Stimulated activated naive CD8-positive, alpha-beta T cell treated with anti-CD3 and anti-CD28 coated beads, Interleukin-15, Interleukin-2, amounts not matched to agents 100 U/mL and 50 U/mL, for 24 hours (primary cell): ENCODE measurements around the gene OR10H3.
"Not testable (repeated sequence)": the region's sequence is repeated elsewhere in the genome, so short reads cannot be mapped to it uniquely, and the experiment has no call there.

Experiments used
- ATAC-seq: fragments of 150-1000 bp; cut with Tn5 transposase; one replicate; pipeline ENCODE4 v1.10.0; 2021
- DNase-seq: peaks from one replicate; pipeline ENCODE4 v3.0.0; 2021

The OR10H3 gene

DNA sequence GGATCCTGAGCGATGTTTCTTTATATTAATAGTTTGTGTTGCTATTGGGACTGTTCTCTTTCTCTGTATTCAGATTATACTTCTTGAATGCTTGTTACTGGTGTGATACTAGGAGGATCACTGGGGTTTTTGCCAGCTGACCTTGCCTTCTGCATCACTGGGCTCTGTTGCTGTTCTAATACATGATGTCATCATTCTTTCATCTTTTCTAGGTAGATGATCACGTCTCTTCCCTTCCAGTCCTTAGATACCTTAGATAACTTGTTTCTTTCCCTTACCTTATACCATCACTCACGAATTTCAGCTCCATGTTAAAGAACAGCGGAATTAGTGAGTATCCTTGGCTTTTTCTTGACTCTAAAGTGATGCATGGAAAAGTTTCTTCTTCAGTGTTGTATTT is at the start of gene OR10H3:
OR10H3 (plus strand) TSS at position 264 of the 400 bp plus-strand sequence. CDS start 3,408 bp downstream, outside the sequence.
- no peak for DNase-seq
- ATAC-seq: no peak

DNA sequence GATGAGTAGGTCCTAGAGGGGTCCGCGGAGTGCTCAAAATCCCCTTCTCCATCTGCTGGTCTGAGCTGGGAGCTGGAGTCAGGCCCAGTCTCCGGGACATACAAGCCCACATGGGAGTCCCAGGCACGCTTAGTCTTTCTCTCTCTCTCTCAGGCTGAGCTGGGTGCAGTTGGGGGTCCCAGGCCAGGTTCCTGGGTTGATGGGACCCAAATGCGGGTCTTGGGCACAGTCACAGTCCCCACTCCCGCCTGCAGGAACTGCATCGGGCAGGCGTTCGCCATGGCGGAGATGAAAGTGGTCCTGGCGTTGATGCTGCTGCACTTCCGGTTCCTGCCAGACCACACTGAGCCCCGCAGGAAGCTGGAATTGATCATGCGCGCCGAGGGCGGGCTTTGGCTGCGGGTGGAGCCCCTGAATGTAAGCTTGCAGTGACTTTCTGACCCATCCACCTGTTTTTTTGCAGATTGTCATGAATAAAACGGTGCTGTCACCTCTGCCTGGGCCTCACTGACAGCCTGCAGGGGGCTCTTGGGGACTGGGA is 41.1 kb upstream of the OR10H3 start:
- DNase-seq (no peak), ATAC-seq (no peak)

GRCh38 chr19:15701757-15702533 is 35.8 kb upstream of the OR10H3 start:
- DNase-seq (no peak), ATAC-seq (no peak)

- peak; percentile 13 for DNase-seq
- ATAC-seq: no peak
Measured at GRCh38 chr19:15702534-15702930, 35.3 kb upstream of the OR10H3 start.

DNA sequence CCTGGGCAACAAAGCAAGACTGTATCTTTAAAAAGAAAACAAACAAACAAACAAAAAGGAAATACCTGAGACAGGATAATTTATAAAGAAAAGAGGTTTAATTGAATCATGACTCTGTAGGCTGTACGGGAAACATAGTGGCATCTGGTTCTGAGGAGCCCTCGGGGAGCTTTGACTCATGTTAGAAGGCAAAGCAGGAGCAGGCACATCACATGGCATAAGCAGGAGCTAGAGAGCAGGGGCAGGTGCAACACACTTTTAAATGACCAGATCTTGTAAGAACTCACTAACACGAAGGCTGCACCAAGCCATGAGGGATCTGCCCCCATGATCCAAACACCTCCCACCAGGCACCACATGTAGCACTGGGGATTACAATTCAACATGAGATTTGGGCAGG is 23.1 kb upstream of the OR10H3 start:
- DNase-seq: no peak
- no peak for ATAC-seq

DNA sequence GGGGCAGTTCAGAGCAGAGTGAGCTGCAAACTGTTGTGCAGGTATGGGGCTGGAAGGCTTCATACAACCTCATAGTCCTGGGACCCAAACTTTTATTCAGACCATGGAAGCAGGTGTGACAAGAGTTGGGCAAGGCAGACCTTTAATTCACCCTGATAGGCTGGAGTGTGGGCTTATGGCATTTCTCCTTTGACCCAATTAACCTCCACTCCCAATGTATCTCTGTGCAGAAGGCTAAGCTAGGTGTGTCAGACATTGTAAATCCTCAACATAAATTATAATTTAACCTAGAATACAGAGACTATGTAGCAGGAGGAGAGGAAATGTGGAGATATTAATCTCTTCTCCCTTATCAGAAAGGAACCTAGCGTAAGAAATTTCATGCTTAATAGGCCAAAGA is 22.1 kb upstream of the OR10H3 start:
- ATAC-seq (no peak), DNase-seq (no peak)

DNA sequence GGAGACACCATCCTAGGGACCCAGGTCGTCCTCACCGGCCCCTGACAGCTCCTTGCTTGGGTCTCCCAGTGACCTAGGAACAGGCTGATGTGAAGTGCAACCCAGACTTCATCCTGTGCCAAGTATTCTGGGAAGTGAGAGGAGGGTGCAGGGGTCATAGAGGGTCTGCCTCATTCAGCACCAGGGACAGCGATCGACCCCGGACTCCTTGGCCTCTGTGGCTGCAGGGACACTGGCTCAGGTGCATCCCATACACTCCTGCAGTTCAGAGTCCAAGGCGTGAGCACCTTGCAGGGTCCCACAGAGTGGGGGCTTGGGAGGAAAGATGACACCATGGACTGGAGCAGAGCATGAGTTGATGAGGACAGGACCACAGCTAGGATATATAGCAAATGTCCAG is 20.0 kb upstream of the OR10H3 start:
- DNase-seq (no peak), ATAC-seq (no peak)

DNA sequence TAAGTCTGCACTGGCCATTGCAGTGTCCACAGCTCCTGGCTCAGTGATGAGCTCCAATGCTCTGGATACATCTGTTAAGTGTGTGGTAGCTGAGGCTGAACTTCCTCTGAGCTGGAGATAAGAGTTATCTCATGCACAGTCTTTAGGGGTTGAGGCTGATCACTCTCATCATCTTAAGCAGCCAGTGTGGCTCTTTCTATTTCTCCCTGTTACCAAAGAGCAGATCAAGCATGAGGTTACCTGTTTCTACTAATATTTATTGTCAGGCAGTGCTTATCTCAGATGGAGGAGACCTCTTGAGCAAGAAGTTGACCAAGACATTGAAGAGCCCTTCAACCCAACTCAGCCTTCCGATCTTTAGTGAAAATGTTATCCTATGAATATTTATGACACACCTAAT is 16.5 kb upstream of the OR10H3 start:
- no peak for DNase-seq
- ATAC-seq: no peak

- DNase-seq (no peak), ATAC-seq (no peak)
Measured at GRCh38 chr19:15722956-15723355, 14.8 kb upstream of the OR10H3 start.

DNA sequence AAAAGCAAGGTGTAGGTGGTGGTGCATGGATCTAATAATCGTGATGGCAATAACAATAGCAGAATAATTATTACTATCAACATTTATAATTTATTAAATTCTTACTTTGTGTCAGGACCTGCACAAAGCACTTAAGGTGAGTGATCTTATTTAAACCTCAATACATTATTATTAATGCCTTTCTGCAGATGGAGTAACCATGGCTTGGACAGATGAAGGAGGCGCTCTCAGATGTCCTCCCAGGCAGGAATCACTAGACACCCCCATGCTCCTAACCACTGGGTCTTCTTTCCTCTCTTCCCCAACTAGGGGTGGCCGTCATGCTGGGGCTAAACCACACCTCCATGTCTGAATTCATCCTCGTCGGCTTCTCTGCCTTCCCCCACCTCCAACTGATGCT is 10.1 kb upstream of the OR10H3 start, which contains the start of gene OR10H2:
OR10H2 (plus strand) TSS at position 301 of the 400 bp plus-strand sequence; CDS start at position 321, 20 bp downstream.
- ATAC-seq: no peak
- no peak for DNase-seq

DNA sequence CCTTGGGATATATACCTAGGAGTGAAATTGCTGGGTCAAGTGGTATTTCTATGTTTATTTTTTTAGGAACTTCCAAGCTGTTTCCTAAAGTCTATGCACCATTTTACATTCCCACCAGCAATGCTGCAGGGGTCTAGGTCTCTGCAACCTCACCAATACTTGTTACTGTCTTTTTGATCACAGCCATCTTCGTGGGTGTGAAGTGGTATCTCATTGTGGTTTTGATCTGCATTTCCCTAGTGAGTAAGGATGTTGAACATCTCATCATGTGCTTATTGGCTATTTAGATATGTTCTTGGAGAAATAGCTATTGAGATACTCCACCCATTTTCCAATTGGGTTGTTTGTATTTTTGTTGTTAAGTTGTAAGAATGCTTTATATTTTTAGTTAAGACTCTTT is 7.2 kb upstream of the OR10H3 start:
- ATAC-seq: no peak
- DNase-seq: no peak

- ATAC-seq (no peak), DNase-seq (no peak)
Measured at GRCh38 chr19:15732388-15732787, 5.4 kb upstream of the OR10H3 start.

DNA sequence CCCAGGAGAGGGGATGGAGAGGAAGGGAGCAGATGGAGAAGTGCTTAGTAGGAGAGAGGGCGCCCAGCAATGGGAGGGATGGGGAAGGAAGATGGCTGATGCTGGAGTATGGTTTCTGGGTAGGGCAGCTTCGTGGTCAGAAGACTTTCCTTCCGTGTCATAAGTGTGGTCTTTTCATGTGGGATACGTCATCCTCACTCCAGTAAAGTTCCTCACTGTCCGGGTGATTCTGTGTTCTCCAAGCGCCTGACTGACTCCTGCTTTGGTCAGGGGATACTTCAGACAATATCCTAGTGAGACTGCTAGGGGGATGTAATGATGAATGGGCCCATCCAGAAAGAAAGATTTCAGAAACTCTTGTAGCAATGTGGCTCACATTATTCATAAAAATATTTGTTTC is 3.9 kb upstream of the OR10H3 start:
- DNase-seq (no peak), ATAC-seq (no peak)

- ATAC-seq (no peak), DNase-seq (no peak)
Measured at GRCh38 chr19:15740785-15741184, 3.0 kb downstream of the OR10H3 start.

- DNase-seq (no peak), ATAC-seq (no peak)
Measured at GRCh38 chr19:15748239-15748638, 10.5 kb downstream of the OR10H3 start.

DNA sequence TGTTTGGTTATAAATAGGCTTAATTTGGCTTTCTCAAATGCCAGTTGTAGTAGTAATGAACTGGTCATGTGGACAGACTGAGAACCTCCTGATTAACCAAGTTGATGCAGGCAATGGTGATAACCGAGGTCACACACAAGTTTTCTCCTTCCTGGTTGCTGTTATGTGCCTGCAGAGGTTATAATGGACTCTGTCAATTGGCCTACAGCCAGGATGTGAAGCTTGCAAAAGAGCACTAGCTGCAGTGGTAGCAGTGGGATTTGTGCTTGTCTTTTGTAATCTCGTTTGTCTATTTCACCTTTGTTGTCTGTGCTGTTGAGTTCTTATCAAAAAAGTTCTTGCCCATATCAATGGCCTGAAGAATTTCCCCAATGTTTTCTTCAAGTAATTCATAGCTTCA is 20.6 kb downstream of the OR10H3 start:
- DNase-seq (no peak), ATAC-seq (no peak)

- no peak for ATAC-seq
Measured at GRCh38 chr19:15759962-15760565, 22.3 kb downstream of the OR10H3 start.

DNA sequence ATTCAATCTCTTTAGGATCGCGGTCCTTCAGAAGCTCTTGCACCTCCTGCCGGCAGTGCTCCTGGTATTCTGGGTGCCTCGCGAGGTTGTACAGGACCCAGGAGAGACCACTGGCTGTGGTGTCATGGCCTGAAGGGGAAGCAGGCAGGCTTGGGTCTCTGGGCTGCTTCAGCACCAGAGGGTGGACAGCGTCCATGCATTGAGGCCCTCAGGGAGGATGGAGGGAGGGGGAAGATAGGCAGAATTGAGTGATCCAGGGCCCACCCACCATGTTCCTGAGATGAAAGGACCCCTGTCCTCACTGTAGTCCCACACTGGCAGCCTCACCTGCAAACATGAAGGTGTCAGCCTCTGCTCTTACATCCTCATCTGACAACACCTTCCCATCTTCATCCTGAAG is 31.8 kb downstream of the OR10H3 start:
- no peak for ATAC-seq
- no peak for DNase-seq

More at GRCh38 chr19:15759962-15760565, 22.3 kb downstream of the OR10H3 start:
- DNase-seq: peak; percentile 12

- not testable (repeated sequence) for DNase-seq
Measured at GRCh38 chr19:15774159-15774558, 36.4 kb downstream of the OR10H3 start.

DNA sequence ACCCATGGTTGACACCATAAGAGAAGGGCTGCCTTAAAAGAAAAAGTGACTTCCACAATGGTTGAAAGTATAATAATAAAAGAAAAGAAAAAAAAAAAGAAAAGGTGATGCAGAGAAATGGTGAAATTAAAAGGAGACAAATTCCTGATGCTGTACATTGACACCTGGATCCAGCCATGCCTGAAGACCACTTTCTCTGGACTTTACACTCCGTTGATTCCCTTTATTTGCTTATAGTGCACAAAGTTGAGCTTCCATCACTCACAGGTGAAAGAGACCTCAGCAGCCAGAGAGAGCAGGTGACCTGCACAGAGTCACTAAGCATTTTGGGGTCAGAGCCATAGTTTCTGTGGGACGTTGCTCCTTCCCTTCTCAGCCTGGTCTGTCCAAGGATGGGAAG is 37.5 kb downstream of the OR10H3 start:
- DNase-seq (no peak), ATAC-seq (no peak)

More at GRCh38 chr19:15774159-15774558, 36.4 kb downstream of the OR10H3 start:
- not testable (repeated sequence) for ATAC-seq

DNA sequence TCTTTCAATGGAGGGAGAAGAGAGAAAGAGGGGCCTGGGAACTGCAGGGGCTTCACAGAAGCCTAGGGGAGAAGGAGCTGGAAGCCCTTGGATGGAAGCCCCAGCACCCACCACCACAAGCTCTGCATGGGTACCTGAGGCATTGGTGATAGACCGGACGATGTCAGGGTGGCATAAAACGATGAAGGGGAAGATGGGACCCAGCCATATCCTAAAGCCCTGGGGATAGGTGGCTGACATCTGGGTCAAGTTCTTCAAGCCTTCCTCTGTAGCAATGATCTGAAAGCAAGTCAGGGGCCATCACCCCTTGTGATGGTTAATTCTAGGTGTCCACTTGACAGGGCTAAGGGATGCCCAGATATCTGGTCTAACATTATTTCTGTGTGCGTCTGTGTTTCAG is 38.5 kb downstream of the OR10H3 start:
- DNase-seq (no peak), ATAC-seq (no peak)

- ATAC-seq: no peak
- no peak for DNase-seq
Measured at GRCh38 chr19:15776991-15777970, 39.5 kb downstream of the OR10H3 start.
